NB4 (cell line): Measurements from ENCODE around the gene VPS26C.

Source experiments
- CTCF ChIP-seq: IDR thresholded peaks from one replicate; pipeline ENCODE4 v1.5.1; 2012; ENCODE audit warnings: low read depth, low read length
- POLR2A ChIP-seq: IDR thresholded peaks from 2 replicates; pipeline ENCODE4 v1.6.1; 2011; ENCODE audit warnings: mild to moderate bottlenecking; ENCODE audit not compliant: insufficient read length; ENCODE audit errors: extremely low read depth

DNA sequence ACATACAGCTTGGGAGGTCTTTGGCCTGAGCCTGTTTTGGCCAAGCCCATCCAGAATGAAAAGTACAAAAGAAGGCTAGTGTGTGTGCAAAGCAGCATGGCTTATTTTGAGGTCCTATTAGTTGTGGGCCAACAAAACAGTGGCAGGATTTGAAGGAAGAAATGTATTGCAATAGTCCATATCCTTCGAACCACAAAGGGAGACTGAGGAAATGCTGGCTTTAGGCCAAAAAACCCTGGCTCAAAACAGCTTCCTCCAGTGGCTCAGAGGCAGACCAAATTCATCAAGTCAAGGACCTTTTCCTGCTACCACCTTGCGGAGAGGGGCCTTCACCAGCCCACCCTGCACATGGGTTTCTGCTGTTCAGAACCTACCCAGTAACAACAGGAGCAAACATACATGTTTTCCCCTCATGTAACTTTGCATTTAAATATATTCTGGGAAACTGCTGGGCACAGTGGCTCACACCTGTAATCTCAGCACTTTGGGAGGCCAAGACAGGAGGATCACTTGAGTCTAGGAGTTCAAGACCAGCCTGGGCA, 43.3 kb downstream of the VPS26C start:
- TF ChIP-seq CTCF: no peak
- TF ChIP-seq POLR2A: no peak
